Measurements from ENCODE around the gene RPL19.

- no peak for TF ChIP-seq SUZ12 (IDR thresholded peaks at IDR 0.05)
- no peak for TF ChIP-seq FOXA1 (IDR thresholded peaks at IDR 0.05)
- no peak for TF ChIP-seq L3MBTL2 (conservative IDR thresholded peaks at IDR 0.05)
- TF ChIP-seq PKNOX1 (IDR thresholded peaks at IDR 0.05): no peak
- no peak for TF ChIP-seq SP1 (IDR thresholded peaks at IDR 0.05)
- TF ChIP-seq ELF4 (IDR thresholded peaks at IDR 0.05): no peak
- no peak for TF ChIP-seq FOXM1 (IDR thresholded peaks at IDR 0.05; ENCODE audit: borderline replicate concordance)
- TF ChIP-seq BHLHE40 (IDR thresholded peaks at IDR 0.05; ENCODE audit: borderline replicate concordance): no peak
- TF ChIP-seq TARDBP (IDR thresholded peaks at IDR 0.05): no peak
Measured at GRCh38 chr17:39219647-39220154, 19.6 kb downstream of the RPL19 start.
